Trophoblast cell (in vitro differentiated cells and primary cell): ENCODE results near the gene ISG20L2.

ENCODE experiments used
- DNase-seq, 2 donors: peaks; one replicate each; pipeline ENCODE4 v3.0.0-alpha.2; 2016
- H2AFZ ChIP-seq: 2 replicates; pipeline ENCODE4 v1.6.1; 2013; ENCODE audit warnings: low read length, moderate library complexity, mild to moderate bottlenecking; ENCODE audit not compliant: insufficient read depth, poor library complexity
- H2AK5ac ChIP-seq: 2 replicates; pipeline ENCODE4 v1.6.1; 2013; ENCODE audit warnings: mild to moderate bottlenecking, low read length
- H2BK120ac ChIP-seq: 2 replicates; pipeline ENCODE4 v1.6.1; 2013; ENCODE audit warnings: low read length, mild to moderate bottlenecking, moderate library complexity; ENCODE audit not compliant: insufficient read depth, poor library complexity
- H2BK12ac ChIP-seq: 2 replicates; pipeline ENCODE4 v1.6.1; 2013; ENCODE audit warnings: mild to moderate bottlenecking, low read length, moderate library complexity
- H2BK5ac ChIP-seq: 2 replicates; pipeline ENCODE4 v1.6.1; 2013; ENCODE audit warnings: low read length, low read depth, moderate library complexity, mild to moderate bottlenecking; ENCODE audit not compliant: poor library complexity
- H3K14ac ChIP-seq: 2 replicates; pipeline ENCODE4 v1.6.1; 2013; ENCODE audit warnings: mild to moderate bottlenecking, low read length
- H3K18ac ChIP-seq: 2 replicates; pipeline ENCODE4 v1.6.1; 2013; ENCODE audit warnings: mild to moderate bottlenecking, low read length
- H3K23ac ChIP-seq: 2 replicates; pipeline ENCODE4 v1.6.1; 2013; ENCODE audit warnings: low read length
- H3K27ac ChIP-seq: 2 replicates; pipeline ENCODE4 v1.5.1; 2013; ENCODE audit warnings: low read depth, mild to moderate bottlenecking, inconsistent platforms, low read length, moderate library complexity
- H3K27me3 ChIP-seq: 2 replicates; pipeline ENCODE4 v1.6.1; 2013; ENCODE audit warnings: inconsistent platforms, mild to moderate bottlenecking, low read length, moderate library complexity; ENCODE audit not compliant: insufficient read depth
- H3K36me3 ChIP-seq, 2 experiments: 1 replicate in 1 of 2; 2 replicates in 1 of 2; pipeline ENCODE4 v1.6.1; 2013; ENCODE audit warnings: low read length in 2 of 2, mild to moderate bottlenecking in 2 of 2, moderate library complexity in 1 of 2; ENCODE audit not compliant: insufficient read depth in 2 of 2, control insufficient read depth in 1 of 2
- H3K4ac ChIP-seq: 2 replicates; pipeline ENCODE4 v1.6.1; 2013; ENCODE audit warnings: low read depth, mild to moderate bottlenecking, low read length, moderate library complexity
- H3K4me1 ChIP-seq, 2 experiments: 1 replicate in 1 of 2; 2 replicates in 1 of 2; pipeline ENCODE4 v1.6.1; 2013; ENCODE audit warnings: low read length in 2 of 2, mild to moderate bottlenecking in 2 of 2, moderate library complexity in 1 of 2; ENCODE audit not compliant: insufficient read depth in 2 of 2, control insufficient read depth in 1 of 2
- H3K4me2 ChIP-seq: 2 replicates; pipeline ENCODE4 v1.6.1; 2013; ENCODE audit warnings: inconsistent platforms, mild to moderate bottlenecking, low read length, moderate library complexity
- H3K4me3 ChIP-seq: 2 replicates; pipeline ENCODE4 v1.5.1; 2013; ENCODE audit warnings: mild to moderate bottlenecking, low read depth, low read length, inconsistent platforms
- H3K79me1 ChIP-seq: one replicate; pipeline ENCODE4 v1.6.1; 2013; ENCODE audit warnings: low read length
- H3K79me2 ChIP-seq: 2 replicates; pipeline ENCODE4 v1.6.1; 2013; ENCODE audit warnings: low read length, mild to moderate bottlenecking; ENCODE audit not compliant: control insufficient read depth, insufficient read depth, poor library complexity
- H3K9ac ChIP-seq: 2 replicates; pipeline ENCODE4 v1.6.1; 2013; ENCODE audit warnings: mild to moderate bottlenecking, low read length
- H3K9me3 ChIP-seq: 2 replicates; pipeline ENCODE4 v1.6.1; 2013; ENCODE audit warnings: low read depth, mild to moderate bottlenecking, control low read depth, inconsistent platforms, low read length; ENCODE audit not compliant: insufficient read depth
- H4K12ac ChIP-seq: 2 replicates; pipeline ENCODE4 v1.6.1; 2013; ENCODE audit warnings: low read depth, mild to moderate bottlenecking, low read length, moderate library complexity
- H4K8ac ChIP-seq: 2 replicates; pipeline ENCODE4 v1.6.1; 2013; ENCODE audit warnings: low read depth, mild to moderate bottlenecking, low read length, moderate library complexity
- H4K91ac ChIP-seq: one replicate; pipeline ENCODE4 v1.6.1; 2013; ENCODE audit warnings: low read depth, mild to moderate bottlenecking, low read length, moderate library complexity
- WGBS: extraction: QIAGEN DNeasy Blood & Tissue Kit; methylation state at CpG from one replicate; pipeline ENCODE4 v1.1.7; 2013; ENCODE audit warnings: missing lambda C conversion rate; ENCODE audit not compliant: insufficient read length, insufficient coverage; ENCODE audit errors: extremely low coverage; 5-methylcytosine and 5-hydroxymethylcytosine counted together

ISG20L2 gene

DNA sequence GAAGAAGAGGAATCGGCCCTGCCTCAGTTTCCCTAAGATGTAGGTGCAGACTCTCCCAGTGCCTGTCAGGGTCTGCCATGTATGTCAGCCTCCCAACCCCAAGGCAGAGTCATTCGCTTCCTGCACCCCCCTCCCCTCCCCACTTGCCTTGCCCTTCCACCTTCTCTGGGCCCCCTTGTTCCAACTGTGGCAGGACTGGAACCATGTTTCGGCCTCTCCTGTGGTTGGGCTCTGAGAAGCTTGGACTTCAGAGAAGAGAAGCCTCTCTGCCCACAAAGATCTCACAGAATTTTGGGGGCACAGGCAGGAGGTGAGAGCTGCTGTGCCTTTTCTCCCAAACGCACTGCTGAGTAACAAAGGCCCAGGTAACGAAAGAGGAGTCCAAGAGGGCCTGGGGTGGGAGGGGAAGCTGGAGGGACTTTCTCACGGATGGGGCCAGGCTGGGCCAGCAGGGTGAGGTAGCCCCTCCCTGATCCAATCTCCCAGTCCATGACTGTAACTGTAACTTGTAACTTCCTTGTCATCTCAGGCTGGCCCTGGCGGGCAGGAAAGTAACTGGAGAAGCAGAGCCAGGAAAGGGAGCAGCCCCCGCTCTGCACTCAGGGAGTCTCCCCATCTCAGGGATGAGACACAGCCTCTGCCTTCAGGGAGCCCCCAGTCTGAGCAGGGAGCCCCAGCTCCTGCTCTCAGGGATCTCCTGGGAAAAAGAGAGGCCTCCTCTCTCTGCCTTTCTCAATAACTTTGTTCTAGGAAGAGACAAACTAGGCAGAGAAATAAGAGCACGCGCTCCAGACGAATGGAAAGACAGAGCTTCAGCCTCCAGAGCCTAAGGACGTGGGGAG lies 34.5 kb downstream of the ISG20L2 start:
- no peak for DNase-seq
- Histone ChIP-seq H4K12ac (peak overlapping the region; percentile 26), H3K4me2 (peak overlapping the region; percentile 45), H3K18ac (peak overlapping the region; percentile 91), H2AK5ac (peak overlapping the region; percentile 84), H4K8ac (peak overlapping the region; percentile 77), H3K4ac (peak overlapping the region; percentile 41), H3K14ac (peak overlapping the region; percentile 83), H3K4me1 (peaks cover 44 to 55% of the 10 kb centered on the region in 2 experiments), H3K4me3 (no peak overlapping the region), H3K79me2 (peaks cover 3% of the 10 kb centered on the region), H3K23ac (no peak overlapping the region), H3K36me3 (peaks cover 4 to 6% of the 10 kb centered on the region in 2 experiments), H2BK12ac (peak overlapping the region; percentile 90), H2AFZ (peak overlapping the region; percentile 38), H2BK5ac (peak overlapping the region; percentile 82), H3K27ac (peak overlapping the region; percentile 84), H3K9ac (peak overlapping the region; percentile 17), H3K79me1 (peaks cover 32% of the 10 kb centered on the region), H3K27me3 (no peaks in the 10 kb centered on the region), H4K91ac (peak overlapping the region; percentile 96), H2BK120ac (peak overlapping the region; percentile 79), H3K9me3 (no peaks in the 10 kb centered on the region)
- no CpG with 5 or more reads among the region's 12 CpGs for WGBS

DNA sequence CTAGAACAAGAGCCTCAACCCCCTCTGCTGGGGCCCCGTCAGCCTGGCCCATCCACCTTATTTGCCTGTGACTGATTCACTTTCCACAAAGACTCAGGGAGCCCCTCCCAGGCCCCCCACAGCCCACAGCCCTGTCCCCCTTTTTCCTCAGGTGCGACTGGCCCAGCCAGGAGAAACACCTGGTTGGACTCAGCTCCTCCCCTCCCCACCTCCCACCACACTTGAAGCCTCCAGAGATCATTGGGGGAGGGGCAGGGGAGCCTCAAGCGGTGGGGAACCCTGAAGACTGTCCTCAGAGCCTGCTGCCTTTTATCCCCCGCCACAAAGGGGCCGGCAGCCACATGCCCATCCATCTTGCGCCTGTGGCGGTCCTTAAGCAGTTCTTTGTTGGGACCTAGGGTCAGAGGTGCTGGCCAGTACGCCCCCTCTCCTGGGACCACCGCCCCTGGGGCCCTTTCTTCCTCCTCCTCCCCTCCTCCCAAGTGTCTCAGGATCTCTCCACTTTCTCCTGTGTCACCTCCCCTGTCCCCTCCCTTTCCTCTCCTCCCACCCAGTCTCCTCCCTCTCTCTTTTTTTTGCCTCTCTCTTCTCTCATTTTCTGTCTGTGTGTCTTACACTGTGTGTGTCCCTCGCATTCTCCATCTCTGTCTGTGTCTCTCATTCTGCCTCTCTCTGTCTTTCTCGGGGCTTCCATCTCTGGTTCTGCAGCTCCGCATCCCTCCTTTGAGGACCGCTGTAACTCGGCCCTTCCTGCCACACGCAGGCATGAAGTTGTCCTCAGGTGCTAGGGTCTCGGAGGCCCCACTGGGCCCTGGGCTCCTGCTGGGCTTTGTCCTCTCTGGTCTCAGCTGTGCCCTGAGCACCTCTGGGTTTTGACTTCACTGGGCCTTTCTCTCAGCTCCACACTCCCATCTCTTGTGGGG lies 35.4 kb downstream of the ISG20L2 start:
- peak overlapping the region; percentile 45 for H3K4me2 ChIP-seq
- peak overlapping the region; percentile 26 for H4K12ac ChIP-seq
- H3K9me3 ChIP-seq = no peaks in the 10 kb centered on the region
- H3K79me2 ChIP-seq = peaks cover 3% of the 10 kb centered on the region
- peaks cover 44 to 53% of the 10 kb centered on the region in 2 experiments for H3K4me1 ChIP-seq
- H3K23ac ChIP-seq = no peak overlapping the region
- peak overlapping the region; percentile 96 for H4K91ac ChIP-seq
- H3K27me3 ChIP-seq = no peaks in the 10 kb centered on the region
- WGBS = no CpG with 5 or more reads among the region's 16 CpGs
- no peak for DNase-seq
- H2AFZ ChIP-seq = peak overlapping the region; percentile 18
- peak overlapping the region; percentile 84 for H2AK5ac ChIP-seq
- H3K79me1 ChIP-seq = peaks cover 32% of the 10 kb centered on the region
- H3K9ac ChIP-seq = no peak overlapping the region
- no peaks in the 10 kb centered on the region for H3K36me3 ChIP-seq
- peak overlapping the region; percentile 84 for H3K27ac ChIP-seq
- peak overlapping the region; percentile 57 for H3K4ac ChIP-seq
- peak overlapping the region; percentile 77 for H4K8ac ChIP-seq
- H2BK12ac ChIP-seq = peak overlapping the region; percentile 86
- H2BK5ac ChIP-seq = peak overlapping the region; percentile 82
- H3K18ac ChIP-seq = peak overlapping the region; percentile 91
- H3K4me3 ChIP-seq = no peak overlapping the region
- H3K14ac ChIP-seq = peak overlapping the region; percentile 83
- H2BK120ac ChIP-seq = peak overlapping the region; percentile 87

DNA sequence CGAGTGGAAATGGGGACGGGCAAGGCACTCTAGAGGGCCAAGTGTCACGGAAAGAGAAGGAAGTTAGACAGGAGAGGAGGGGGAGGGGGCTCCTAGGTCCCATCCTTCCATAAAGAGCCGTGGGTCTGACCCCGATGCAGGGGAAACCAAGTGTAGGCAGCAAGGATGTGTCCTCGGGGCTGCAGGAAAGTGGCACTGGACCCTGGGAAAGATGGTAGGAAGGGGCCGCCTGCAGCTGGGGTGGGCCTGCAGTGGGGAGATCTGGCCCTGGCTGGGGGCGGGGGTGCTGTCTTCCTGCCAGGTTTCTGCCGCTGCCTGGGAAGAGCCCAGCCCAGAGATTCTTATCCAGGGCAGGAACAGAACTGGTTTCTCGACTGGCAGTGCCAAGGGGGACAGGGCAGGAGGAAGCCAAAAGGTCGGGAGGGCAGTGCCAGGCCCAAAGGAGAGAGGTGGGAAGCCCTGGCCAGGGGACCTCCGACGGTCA lies 36.1 kb downstream of the ISG20L2 start:
- Histone ChIP-seq H2AFZ (peak overlapping the region; percentile 43), H3K9me3 (no peaks in the 10 kb centered on the region), H3K79me1 (peaks cover 32% of the 10 kb centered on the region), H3K4me1 (peaks cover 44 to 52% of the 10 kb centered on the region in 2 experiments), H3K14ac (peak overlapping the region; percentile 41), H3K79me2 (peaks cover 3% of the 10 kb centered on the region), H2BK120ac (peak overlapping the region; percentile 87), H4K8ac (peak overlapping the region; percentile 56), H3K9ac (no peak overlapping the region), H2AK5ac (peak overlapping the region; percentile 19), H3K18ac (peak overlapping the region; percentile 58), H3K27me3 (no peaks in the 10 kb centered on the region), H3K4ac (peak overlapping the region; percentile 57), H2BK12ac (peak overlapping the region; percentile 94), H4K91ac (peak overlapping the region; percentile 94), H3K4me2 (peak overlapping the region; percentile 45), H2BK5ac (peak overlapping the region; percentile 62), H3K36me3 (no peaks in the 10 kb centered on the region), H3K27ac (peak overlapping the region; percentile 84), H4K12ac (no peak overlapping the region), H3K4me3 (no peak overlapping the region), H3K23ac (no peak overlapping the region)
- no CpG with 5 or more reads among the region's 13 CpGs for WGBS
- no peak for DNase-seq
